Inferior parietal cortex (tissue), 1 donor: ENCODE data around the gene BMPR1B.

ENCODE experiments used
- DNase-seq: peaks from one replicate; pipeline ENCODE4 v3.0.0-alpha.2; 2016; ENCODE audit errors: extremely low spot score

BMPR1B gene

DNA sequence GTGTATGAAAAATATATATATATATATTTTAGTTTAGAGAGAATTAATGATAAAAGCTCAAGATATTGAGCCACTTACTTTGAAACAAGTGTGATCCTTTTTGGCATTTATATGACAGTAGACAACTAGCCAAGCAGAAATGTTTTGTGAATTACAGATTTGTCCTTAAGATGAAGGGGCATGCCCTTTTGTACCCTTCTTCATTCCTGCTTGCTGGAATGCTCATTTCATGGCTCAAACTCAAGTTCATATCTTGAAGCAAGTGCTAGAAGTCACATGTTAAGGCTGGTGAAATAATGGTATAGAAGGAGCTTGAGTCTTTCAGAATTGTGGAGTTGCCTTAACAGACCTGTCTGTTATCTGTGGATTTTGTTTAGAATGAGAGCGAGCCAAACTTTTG lies 203.0 kb downstream of the BMPR1B start:
- DNase-seq, result no peak

DNA sequence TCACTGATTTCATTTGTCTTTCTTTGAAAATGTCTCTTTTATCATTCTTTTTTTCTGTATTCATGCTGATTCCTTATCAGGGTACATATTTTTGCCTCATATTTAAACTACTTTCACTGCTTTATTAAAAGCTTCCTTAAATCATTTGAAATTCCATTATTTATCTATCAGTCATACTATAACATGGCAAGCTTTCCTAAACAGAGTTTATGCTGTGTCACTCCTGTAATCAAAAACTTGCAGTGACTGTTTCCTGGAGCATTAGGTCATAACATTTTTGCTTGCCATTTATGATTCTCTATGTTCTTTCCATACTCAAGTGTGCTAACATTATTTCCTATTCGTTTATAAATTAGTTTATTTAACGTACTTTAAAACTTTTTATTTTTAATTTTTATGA lies 203.7 kb downstream of the BMPR1B start:
- DNase-seq, result no peak

DNA sequence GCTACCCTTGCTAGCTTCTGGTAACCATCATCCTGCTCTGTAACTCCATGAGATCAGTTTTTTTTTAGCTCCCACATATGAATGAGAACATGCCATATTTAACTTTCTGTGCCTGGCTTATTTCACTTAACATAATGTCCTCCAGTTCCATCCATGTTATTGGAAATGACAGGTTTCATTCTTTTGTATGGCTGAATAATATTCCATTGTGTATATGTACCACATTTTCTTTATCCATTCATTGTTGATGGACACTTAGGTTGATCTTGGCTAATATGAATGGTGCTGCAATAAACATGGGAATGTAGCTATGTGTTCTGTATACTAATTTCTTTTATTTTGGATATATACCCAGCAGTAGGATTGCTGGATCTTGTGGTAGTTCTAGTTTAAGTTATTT lies 204.7 kb downstream of the BMPR1B start:
- DNase-seq, result no peak

DNA sequence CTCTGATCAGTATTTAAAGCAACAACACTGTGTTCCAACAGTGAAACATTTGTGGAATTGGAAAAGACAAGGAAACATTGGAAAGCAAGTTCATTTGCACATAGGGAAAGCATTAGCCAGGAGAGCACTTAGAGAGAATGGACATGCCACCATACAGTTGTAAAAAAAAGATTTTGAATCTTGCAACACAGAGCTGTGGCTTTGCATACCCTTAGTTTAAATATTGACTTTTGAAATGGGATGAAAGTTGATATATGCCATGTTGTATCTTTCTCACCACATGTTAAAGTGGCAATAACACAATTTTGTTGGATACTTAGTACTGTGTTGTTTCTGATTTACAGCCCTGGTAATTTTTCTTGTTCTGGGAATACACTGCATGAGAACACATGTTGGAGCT lies 208.1 kb downstream of the BMPR1B start:
- DNase-seq, result no peak

DNA sequence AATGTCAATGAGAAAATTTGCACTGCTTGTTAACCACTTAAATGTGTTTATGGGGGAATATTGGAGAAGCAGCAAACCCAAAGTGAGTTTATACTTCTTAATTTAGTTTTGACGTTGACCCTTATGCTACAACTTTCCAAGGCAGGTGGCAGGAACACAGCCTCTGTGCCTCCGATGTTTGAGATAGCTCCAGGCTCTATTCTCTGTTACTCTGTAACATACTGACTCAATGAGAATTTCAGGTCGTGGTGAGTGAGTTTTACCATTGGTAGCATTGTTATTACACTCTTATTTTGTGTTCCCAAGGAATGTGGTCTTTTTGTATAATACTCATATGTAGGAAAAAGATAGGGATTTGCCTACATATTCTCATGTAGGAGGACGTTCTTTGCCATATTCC lies 210.7 kb downstream of the BMPR1B start:
- no peak for DNase-seq

DNA sequence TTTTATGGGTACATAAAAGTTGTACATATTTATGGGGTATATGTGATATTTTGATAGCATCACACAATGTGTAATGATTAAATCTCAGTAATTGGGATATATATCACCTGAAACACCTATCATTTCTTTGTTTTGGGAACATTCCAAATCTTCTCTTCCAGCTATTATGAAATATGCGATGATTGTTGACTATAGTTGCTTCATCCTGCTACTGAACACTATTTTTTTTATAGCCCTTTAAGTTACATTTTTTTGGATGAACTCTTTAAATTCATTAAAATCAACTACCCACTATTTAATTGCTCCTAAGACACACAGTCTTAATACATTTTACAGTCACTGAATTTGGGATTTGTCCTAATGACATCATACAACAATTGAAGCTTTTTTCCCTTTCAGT lies 212.9 kb downstream of the BMPR1B start:
- DNase-seq, result no peak

DNA sequence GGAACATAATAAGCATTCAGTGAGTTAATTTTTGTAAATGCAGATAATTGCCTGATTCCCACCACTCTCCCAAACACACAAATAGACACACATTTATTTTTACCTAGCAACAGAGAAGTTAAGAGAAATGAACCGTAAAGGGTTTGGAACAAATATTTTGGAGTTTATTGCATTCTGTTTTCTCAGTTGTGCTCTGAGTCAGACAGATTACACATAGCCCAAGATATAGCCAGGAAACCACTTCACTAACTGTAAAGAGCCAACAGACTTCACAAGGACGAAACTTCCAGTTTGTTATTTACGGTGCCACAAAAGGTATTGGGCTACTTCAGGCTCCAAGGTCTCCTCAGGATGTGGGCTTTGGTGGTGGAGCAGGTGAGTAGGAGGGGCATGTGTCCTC lies 217.0 kb downstream of the BMPR1B start:
- no peak for DNase-seq

DNA sequence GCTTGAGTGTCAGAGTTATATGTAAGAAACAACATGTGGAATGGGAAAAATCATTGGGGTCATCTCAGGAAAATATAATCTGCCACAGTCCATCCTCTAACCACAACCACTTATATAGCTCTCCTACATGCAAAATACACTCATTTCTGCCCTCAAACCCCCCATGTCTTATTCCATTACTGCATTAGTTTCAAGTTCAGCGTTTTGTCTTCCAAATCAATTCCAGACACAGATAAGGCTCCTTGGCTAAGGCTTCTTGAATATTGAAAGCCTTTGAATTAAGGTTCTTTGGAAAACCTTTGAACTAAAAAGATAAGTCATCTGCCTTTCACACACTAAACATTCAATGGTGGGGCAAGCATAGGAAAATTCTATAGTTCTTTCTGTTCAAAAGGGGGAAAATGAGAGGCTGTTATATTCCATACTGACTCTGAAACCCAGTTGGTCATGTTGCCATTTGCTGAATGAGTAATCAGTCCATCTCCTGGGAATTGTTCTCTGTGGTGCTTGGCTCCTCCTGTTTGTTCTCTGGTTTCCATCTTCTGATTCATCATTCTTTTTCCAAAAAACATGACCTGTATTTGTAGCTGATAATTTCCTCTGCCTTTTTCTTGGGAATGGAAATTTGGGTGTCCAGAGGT lies 218.7 kb downstream of the BMPR1B start:
- no peak for DNase-seq

DNA sequence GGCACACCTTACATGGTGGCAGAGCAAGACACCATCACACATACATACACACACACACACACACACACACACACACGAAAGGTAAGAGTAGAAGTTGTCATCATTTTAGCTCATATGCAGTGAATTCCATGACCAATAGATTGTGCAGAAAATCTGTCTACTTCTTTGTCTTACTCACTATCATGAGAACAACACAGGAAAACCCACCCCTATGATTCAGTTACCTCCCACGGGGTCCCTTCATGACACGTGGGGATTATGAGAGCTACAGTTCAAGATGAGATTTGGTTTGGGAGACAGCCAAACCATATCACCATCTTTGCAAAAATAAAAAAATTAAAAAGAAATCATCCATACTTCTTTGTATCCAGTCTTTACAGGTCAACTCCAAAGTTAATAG lies 221.1 kb downstream of the BMPR1B start:
- DNase-seq, result no peak

DNA sequence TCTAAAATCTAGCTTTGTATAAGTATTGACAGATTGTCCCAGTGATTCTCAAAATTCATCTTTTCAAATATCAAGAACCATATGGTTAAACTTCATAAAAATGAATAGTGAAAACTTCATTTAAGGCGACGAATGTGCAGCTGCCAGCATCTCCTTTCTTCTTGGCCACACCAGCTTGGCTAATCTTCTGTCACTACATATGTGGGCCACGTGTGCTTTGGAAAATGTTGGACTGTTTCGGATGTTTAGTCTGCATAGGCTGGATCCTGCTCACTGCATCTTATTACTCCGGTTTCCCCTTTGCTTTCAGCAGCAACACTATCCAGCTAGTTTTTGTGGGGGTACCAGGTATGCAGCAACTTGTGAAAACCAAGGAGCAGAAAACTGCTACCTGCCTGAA lies 221.9 kb downstream of the BMPR1B start:
- DNase-seq, result no peak

DNA sequence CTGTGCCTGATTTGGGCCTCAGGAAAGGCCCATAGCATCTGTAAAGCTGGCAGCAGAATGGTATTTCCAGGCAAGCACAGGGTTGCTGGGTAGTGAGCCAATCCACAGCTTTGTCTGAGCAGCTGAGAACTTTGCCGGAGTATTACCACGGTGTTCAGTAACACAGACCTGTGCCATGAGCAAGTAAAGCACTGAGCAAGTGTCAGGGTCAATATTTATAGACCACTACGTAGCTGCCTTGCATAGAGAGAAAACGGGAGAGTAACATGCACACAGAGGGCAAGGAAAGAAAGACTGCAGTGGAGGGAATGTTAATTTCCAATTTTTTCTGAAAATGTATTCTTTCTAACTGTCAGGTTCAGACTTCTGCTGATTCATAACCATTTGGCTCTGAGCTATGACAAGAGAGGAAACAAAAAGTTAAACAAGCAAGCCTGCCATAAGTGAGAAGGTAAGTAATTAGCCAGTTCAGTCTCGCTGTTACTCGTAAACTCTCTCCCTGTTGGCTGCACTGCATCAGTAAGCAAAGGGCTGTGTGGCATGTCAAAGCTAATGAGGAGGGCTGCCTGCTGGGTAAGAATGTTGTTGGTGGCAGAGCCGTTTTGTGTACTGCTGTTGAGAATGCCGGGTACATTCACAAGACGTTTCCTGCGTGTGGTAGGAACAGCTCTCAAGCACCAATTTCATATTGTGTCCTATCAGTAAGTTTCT lies 238.1 kb downstream of the BMPR1B start:
- peak; percentile 33 for DNase-seq

DNA sequence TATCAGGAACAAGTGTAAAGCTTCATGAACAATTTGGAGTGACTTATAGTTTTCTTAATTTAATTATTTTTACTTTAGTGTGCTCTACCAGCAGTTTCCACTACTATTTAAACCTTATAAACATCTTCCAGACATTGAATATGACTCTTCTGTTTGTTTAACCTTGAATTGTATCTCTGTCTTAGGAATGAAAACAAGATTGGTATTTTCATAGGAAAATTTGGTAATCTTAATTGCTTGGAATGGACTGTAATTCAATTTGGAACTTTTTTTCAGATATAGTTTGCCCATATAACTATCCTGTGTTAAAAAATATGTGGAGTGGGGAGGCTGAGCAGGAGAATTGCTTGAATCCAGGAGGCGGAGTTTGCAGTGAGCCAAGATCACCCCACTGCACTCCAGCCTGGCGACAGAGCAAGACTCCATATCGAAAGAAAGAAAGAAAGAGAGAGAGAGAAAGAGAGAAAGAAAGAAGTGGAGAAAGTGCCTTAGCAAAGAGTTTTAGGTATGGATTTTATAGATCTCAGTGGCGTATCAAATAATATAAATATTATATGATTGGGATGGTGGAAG lies 242.4 kb downstream of the BMPR1B start:
- no peak for DNase-seq

DNA sequence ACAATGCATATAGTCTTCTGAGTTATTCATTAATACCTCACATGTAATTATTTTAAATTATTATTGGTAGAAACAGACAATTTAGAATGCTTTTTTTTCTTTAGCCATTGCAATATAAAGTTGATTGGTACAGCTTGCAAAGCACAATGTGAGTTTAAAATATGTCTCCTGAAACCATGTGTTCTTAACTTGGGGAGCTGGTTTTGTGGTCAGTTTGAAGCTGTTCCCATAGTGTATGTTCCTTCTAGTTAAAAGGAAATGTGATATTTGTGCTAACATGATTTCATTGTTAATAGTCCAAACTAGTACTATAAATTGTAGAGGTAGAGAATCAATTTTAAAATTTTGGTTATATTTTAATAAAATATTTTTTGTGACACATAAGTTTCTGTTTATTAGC lies 247.2 kb downstream of the BMPR1B start:
- DNase-seq, result no peak

DNA sequence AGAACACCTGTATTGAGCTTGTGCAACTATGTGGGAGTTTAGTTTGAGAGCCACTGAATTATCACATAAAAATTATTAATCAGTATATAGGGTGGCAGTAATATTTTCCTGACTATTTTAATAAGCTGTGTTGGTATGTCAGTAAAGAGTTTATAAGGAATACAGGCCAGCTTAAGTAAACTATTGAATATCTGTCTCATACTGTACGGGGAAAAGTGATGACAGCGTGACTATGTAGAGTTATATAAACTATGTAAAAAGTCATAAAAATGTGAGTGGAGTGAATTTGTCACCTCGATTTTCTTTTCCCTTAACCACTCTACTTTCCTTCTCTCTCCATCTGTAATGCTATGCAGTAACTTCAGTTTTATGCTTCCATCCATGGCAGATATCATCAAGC lies 250.2 kb downstream of the BMPR1B start:
- DNase-seq, result no peak

DNA sequence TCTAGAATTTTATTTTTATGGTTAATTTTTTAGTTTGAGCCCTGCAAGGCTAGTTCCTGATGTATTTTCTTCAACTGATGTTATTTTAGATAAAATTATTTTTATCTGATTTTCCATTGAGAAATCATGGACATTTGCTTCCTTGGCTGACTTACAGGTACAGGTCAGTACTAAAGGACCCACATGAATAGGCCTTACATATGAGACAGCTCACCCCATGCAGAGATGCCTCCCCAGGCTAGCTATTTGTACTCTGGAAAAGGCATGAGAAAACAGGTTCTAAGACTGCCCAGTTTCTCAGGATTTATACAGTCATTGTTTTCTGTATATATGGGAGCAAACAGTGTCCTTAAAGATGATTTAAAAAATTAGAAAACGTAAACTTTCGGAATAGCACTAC lies 255.5 kb downstream of the BMPR1B start:
- DNase-seq, result no peak

DNA sequence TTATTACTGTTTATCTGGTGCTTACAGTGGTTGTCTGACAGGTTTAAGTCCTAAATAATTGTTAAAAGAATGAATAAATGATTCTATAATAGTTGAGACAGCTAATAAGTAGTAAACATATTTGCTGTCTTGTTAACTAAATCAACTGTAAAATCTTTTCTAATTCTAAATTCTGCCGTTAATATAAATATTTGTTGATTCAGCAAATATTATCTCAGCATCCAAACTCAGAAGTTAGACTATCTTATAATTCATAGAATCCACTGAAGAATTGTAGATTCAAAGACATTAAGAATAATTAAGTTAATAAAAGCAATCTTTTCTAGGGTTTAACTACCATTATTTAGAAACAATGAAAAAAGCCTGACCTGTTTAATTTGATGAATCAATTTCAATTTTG lies 256.3 kb downstream of the BMPR1B start:
- DNase-seq, result no peak

DNA sequence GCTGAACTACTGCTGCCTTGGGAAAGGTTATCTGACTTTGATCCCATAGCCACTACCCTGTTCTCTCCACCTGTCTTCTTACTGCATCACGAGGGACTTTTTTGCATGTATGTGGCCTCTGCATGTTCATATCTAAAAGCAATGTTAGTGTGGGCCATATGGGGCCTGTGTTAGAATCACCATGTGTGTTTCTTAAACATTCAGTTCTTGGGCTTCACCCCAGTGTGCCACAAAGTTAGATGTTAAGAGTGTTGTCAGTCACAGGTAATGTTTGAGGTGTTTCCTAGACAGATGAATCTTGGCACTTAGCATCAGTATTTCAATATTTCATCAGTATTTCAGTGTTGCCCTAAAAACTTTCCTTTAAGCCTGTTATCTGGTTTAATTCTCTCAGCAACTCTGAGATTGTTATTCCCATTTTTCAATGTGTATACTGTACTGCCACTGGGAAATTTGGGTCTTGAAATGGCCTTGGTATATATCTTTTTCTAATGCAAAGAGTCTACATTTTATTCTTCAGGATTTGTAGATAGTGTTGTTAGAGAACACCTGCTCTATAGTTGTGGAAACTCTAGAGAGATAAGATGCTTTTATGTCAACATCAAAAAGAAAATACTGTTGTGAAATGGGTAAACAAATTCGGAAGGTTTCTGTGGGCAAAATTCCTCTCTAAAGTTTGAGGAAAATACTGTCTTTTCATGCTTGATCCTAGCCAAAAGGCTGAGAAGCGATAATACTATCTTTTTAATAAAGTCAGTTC lies 259.7 kb downstream of the BMPR1B start:
- DNase-seq, result no peak

DNA sequence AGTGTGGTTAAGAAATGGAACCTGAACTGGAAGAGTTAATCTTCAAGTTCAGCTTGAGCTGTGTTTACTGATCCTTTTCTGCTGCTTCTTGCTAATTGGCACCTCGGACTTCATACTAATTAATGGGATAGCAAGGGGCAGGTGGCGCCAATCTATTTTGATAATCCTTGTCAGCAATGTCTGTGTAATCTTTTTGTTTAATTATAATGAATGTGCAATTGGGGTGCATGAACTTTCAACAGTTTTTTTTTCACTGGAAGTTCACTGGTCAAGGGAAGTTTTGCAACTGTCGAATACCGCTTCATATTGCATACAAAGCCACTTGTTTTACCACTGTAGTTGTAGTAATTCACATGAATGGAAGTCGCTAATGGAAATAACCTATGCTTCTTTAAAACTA lies 261.0 kb downstream of the BMPR1B start:
- DNase-seq, result no peak

DNA sequence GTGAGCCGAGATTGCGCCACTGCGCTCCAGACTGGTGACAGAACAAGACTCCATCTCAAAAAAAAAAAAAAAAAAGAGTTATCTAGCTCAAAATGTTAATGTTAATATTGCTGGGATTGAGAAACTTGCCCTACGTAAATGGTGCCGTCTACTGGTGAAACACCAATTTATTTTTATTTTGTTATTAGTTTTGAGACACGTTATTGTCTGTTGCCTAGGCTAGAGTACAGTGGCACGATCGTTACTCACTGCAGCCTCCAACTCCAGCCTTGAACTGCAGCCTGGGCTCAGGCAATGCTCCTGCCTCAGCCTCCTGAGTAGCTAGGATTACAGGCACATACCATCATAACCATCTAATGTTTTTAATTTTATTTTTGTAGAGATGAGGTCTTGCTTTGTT lies 262.8 kb downstream of the BMPR1B start:
- DNase-seq, result no peak

DNA sequence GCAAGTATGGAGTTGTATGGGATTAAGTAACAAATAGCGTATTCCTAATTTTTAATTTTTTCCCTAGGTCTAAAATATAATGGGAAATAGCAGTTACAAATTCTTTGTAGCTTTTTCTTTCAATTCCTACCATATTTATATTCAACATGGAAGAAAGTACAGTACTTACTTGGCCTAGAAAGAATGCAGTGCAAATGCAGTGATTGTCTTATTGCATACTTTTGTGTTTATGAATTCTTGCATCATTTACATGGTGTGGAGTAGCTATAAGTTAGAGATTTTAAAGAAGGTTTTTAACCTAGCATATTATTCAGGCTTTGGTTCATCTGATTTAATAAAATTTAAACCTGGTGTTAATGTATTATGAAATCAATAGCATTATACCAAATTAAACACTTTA lies 263.3 kb downstream of the BMPR1B start:
- no peak for DNase-seq

DNA sequence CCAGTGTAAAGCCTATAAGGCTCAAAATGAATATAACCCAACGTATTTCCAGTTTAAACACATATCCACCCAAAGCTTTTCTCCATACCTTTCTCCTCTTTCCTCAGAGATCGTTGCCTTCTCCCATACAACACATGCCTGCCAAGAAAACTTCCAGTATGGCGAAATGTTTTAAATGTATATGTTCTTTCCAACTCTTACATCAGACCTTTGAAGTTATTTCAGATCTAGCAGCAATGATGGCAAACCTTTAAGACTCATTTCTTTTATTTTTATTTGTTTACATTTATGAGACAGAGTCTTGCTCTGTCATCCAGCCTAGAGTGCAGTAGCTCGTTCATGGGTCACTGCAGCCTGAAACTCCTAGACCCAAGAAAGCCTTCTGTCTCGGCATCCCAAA lies 265.4 kb downstream of the BMPR1B start:
- no peak for DNase-seq

DNA sequence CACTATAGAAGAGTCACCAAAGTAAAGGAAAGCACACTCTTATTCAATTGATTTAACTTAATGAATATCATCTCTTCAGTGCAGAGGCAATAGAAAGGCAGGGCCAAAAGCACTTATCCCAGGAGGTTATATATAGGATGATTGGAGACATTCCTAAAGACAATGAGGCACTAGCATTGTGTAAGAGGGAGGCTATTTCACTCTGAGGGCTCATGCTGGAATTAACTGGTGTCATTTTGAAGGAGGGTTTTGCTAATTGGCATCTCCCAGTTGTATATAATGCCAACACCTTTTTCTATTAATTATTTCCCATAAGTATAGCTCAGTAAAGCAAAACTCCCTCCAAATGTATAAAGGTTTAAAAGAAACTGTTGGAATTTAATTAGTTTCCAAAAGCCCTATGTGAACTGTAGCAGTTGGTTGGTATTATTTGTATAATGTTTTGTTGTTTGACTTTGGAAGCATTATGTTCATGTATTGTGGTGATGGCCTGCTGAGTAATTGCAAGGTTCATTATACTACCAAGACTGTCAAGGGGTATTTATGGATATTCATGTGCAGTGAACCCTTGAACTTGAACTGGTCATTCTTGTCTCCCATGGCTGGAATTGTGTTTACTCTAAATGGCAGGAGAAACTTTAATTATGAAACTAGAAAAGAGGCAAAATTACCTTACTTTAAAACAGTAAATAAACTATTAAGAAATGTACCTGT lies 270.3 kb downstream of the BMPR1B start:
- no peak for DNase-seq
